ENCODE measurements around the gene COMP.

DNA sequence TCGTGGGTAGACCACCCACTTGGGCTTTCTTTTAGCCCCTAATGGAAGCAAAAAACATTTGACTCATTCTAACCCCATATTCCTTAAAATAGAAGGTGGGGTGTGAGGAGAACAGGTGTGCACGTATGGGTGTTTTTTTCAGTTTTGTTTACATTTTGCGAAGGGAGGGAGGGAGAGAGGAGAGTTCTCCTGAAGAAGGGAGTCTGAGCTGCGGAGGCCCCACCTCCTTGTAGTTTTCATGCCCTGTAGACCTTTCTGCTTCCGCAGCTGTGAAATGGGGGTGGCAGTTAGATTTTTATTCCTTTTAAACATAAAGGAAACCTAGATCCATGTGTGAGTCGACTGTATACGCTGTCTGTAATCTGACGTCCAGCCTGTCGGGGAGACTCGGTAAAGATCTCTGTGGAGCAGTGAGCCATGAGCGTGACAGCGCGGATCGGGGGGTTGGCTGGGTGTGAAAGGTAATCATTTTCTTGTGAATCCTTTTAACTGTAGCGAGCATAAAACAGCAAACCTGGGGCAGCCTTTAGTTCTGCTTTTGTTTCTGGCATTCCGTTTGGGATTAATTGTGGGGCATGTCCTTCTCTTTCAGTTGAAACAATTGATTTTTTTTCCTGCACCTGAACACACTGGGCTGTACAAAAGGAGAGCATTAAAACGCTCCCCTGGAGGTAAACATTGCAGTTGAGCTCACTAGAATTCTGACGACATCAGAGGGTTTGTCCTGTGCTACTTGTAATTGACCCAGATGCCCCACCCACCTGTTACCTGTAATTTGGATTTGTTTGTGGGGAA is 42.9 kb upstream of the COMP start:
- TF ChIP-seq POLR2AphosphoS5 (IDR thresholded peaks at IDR 0.05; ENCODE audit: insufficient read depth in 1 of 2, low read depth in 1 of 2) (no peak), POLR2A (IDR thresholded peaks at IDR 0.05) (no peak)
